ENCODE results near the gene MRGPRX1. TPM values are rescaled to one million over a fixed set of nuclear protein-coding genes. Genes with fewer than 3 reads are reported as not detected.

Gene MRGPRX1
- total RNA-seq (2016; rRNA removed; fragmentation: Illumina TruSeq; extraction: Trizol) (not detected in 2 replicates), polyA plus RNA-seq (2011; rRNA removed) (not detected in 2 replicates), polyA minus RNA-seq (2011; rRNA and poly(A)+ RNA removed; ENCODE audit: low replicate concordance) (not detected in 2 replicates), Bru-seq, nascent RNA (not detected), BruChase-seq, experiment 1, labeled RNA remaining after a 6-hour chase (not detected), BruChase-seq, experiment 2, labeled RNA remaining after a 2-hour chase (not detected)
- total RNA-seq (2016; cell fraction: cytosol; rRNA removed; fragmentation: Illumina TruSeq; extraction: Trizol; ENCODE audit: low read depth) = not detected in 2 replicates
- not detected in 2 replicates for total RNA-seq (2016; cell fraction: insoluble cytoplasmic fraction; rRNA removed; fragmentation: Illumina TruSeq; extraction: Trizol)
- total RNA-seq (2016; cell fraction: membrane; rRNA removed; fragmentation: Illumina TruSeq; extraction: Trizol) = not detected in 2 replicates
- total RNA-seq (2016; cell fraction: nucleus; rRNA removed; fragmentation: Illumina TruSeq; extraction: Trizol) = not detected in 2 replicates
- polyA plus RNA-seq (2011; cell fraction: cytosol; rRNA removed) = not detected in 2 replicates
- not detected in 2 replicates for polyA plus RNA-seq (2011; cell fraction: nucleus; rRNA removed)
- not detected in 2 replicates for polyA plus RNA-seq (2012)
- polyA plus RNA-seq (2016; cell fraction: cytosol; fragmentation: Illumina TruSeq; extraction: Trizol; ENCODE audit: low read depth) = not detected in 2 replicates
- not detected in 2 replicates for polyA plus RNA-seq (2016; cell fraction: insoluble cytoplasmic fraction; fragmentation: Illumina TruSeq; extraction: Trizol; ENCODE audit: low read depth)
- polyA plus RNA-seq (2016; cell fraction: membrane; fragmentation: Illumina TruSeq; extraction: Trizol; ENCODE audit: low read depth) = not detected in 2 replicates
- polyA plus RNA-seq (2016; cell fraction: nucleus; fragmentation: Illumina TruSeq; extraction: Trizol; ENCODE audit: insufficient read depth, low read depth) = not detected in 2 replicates
- polyA minus RNA-seq (2011; cell fraction: cytosol; rRNA and poly(A)+ RNA removed) = not detected in 2 replicates
- not detected in 2 replicates for polyA minus RNA-seq (2011; cell fraction: nucleus; rRNA and poly(A)+ RNA removed)
- long read RNA-seq, experiment 1 = 0 reads
- long read RNA-seq, experiment 2 = 0 reads

GRCh38 chr11:18939314-18939713 lies at the start of gene MRGPRX1:
TSS of gene MRGPRX1 (minus strand) at chr11:18939414. CDS start at chr11:18934784, 4,630 bp downstream.
- ChIA-PET CTCF (ENCODE audit: low intra/inter-chr PET ratio, low total read pairs) (no interaction called here), POLR2A (no interaction called here)
- Histone ChIP-seq H3K36me3 (replicated peaks in 1 of 2; ENCODE audit: control insufficient read depth in 1 of 2, insufficient read depth in 2 of 2, low read length in 2 of 2) (no peaks in the 10 kb centered on the region), H2AFZ (ENCODE audit: low read length) (no peak within 1 kb of the TSS), H3K4me3 (replicated peaks in 1 of 3; ENCODE audit: insufficient read depth in 1 of 3, low read depth in 2 of 3, low read length in 3 of 3) (no peak within 1 kb of the TSS), H3K9ac (ENCODE audit: insufficient read depth, low read depth, low read length) (no peak within 1 kb of the TSS), H4K20me1 (ENCODE audit: insufficient read depth, low read length) (no peaks in the 10 kb centered on the region), H3K4me1 (ENCODE audit: insufficient read depth, low read length) (no peaks in the 10 kb centered on the region), H3K27me3 (ENCODE audit: control insufficient read depth in 1 of 2, insufficient read depth in 2 of 2, low read length in 2 of 2) (peaks cover 0 to 13% of the 10 kb centered on the region in 2 experiments; a peak in 3 of 5 replicates), H3K9me3 (ENCODE audit: low read length) (no peaks in the 10 kb centered on the region), H3K4me2 (ENCODE audit: low read depth, low read length) (no peak within 1 kb of the TSS), H3K79me2 (ENCODE audit: insufficient read depth, low read length) (no peaks in the 10 kb centered on the region), H3K27ac (ENCODE audit: extremely low read length, insufficient read depth, low read length) (no peak within 1 kb of the TSS)
- FAIRE-seq = no peak
- intact Hi-C loops (cut with micrococcal nuclease; ENCODE audit: unreplicated experiment) (no loop called here), in situ Hi-C loops (cut with HindIII; ENCODE audit: extremely low pct_ligation_motif_present, low pct_unique_long_range_greater_than_20kb) (no loop called here)
- no peak for ATAC-seq
- no peak for DNase-seq (ENCODE audit: low spot score)
- TF ChIP-seq, protein P1, sequence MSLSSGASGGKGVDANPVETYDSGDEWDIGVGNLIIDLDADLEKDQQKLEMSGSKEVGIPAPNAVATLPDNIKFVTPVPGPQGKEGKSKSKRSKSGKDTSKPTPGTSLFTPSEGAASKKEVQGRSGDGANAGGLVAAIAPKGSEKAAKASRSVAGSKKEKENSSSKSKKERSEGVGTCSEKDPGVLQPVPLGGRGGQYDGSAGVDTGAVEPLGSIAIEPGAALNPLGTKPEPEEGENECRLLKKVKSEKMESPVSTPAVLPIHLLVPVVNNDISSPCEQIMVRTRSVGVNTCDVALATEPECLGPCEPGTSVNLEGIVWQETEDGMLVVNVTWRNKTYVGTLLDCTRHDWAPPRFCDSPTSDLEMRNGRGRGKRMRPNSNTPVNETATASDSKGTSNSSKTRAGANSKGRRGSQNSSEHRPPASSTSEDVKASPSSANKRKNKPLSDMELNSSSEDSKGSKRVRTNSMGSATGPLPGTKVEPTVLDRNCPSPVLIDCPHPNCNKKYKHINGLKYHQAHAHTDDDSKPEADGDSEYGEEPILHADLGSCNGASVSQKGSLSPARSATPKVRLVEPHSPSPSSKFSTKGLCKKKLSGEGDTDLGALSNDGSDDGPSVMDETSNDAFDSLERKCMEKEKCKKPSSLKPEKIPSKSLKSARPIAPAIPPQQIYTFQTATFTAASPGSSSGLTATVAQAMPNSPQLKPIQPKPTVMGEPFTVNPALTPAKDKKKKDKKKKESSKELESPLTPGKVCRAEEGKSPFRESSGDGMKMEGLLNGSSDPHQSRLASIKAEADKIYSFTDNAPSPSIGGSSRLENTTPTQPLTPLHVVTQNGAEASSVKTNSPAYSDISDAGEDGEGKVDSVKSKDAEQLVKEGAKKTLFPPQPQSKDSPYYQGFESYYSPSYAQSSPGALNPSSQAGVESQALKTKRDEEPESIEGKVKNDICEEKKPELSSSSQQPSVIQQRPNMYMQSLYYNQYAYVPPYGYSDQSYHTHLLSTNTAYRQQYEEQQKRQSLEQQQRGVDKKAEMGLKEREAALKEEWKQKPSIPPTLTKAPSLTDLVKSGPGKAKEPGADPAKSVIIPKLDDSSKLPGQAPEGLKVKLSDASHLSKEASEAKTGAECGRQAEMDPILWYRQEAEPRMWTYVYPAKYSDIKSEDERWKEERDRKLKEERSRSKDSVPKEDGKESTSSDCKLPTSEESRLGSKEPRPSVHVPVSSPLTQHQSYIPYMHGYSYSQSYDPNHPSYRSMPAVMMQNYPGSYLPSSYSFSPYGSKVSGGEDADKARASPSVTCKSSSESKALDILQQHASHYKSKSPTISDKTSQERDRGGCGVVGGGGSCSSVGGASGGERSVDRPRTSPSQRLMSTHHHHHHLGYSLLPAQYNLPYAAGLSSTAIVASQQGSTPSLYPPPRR (CRISPR knock-in tag; IDR thresholded peaks at IDR 0.05; ENCODE audit: borderline replicate concordance) = no peak
- TF ChIP-seq NCOA5 (CRISPR knock-in tag; IDR thresholded peaks at IDR 0.05) (no peak), ATM (IDR thresholded peaks at IDR 0.05; ENCODE audit: borderline replicate concordance) (no peak), ZNF17 (CRISPR knock-in tag; IDR thresholded peaks at IDR 0.05) (no peak), ZNF264 (CRISPR knock-in tag; IDR thresholded peaks at IDR 0.05) (no peak), BCLAF1 (IDR thresholded peaks at IDR 0.05) (no peak), SOX13 (IDR thresholded peaks at IDR 0.05) (no peak), SOX13 (CRISPR knock-in tag; conservative IDR thresholded peaks at IDR 0.05 in 1 of 2, IDR thresholded peaks at IDR 0.05 in 1 of 2) (no peak), ERF (CRISPR knock-in tag; IDR thresholded peaks at IDR 0.05) (no peak), FOSL1 (CRISPR knock-in tag; IDR thresholded peaks at IDR 0.05; ENCODE audit: borderline replicate concordance) (no peak)
- no TSS peak for BruUV-seq (replicated peaks)
- 71% methylated on average over 1 of the region's 2 CpGs for WGBS (ENCODE audit: low lambda C conversion rate)

Measured in HepG2 (cell line).